Ishikawa (cell line): ENCODE data around the gene LONP2.

Source experiments
- CEBPB ChIP-seq: IDR thresholded peaks from 2 replicates; pipeline ENCODE4 v1.6.1; 2012
- CREB1 ChIP-seq: IDR thresholded peaks from 2 replicates; pipeline ENCODE4 v1.6.1; 2012; ENCODE audit warnings: low read depth
- EP300 ChIP-seq: IDR thresholded peaks from 2 replicates; pipeline ENCODE4 v1.6.1; 2012; ENCODE audit warnings: borderline replicate concordance
- FOXM1 ChIP-seq: IDR thresholded peaks from 2 replicates; pipeline ENCODE4 v1.6.1; 2012; ENCODE audit warnings: low read depth, borderline replicate concordance
- TAF1 ChIP-seq: IDR thresholded peaks from 2 replicates; pipeline ENCODE4 v1.6.1; 2012; ENCODE audit warnings: low read depth, mild to moderate bottlenecking
- TEAD4 ChIP-seq: IDR thresholded peaks from 2 replicates; pipeline ENCODE4 v1.6.1; 2012
- YY1 ChIP-seq: IDR thresholded peaks from 2 replicates; pipeline ENCODE4 v1.6.1; 2012; ENCODE audit warnings: low read depth
- ZBTB7A ChIP-seq: IDR thresholded peaks from 2 replicates; pipeline ENCODE4 v1.6.1; 2012; ENCODE audit warnings: low read depth
- TF ChIP-seq, protein P1 (sequence below): IDR thresholded peaks from 2 replicates; pipeline ENCODE4 v1.6.1; 2012
- TF ChIP-seq, protein P2 (sequence below): IDR thresholded peaks from 2 replicates; pipeline ENCODE4 v1.6.1; 2012

DNA sequence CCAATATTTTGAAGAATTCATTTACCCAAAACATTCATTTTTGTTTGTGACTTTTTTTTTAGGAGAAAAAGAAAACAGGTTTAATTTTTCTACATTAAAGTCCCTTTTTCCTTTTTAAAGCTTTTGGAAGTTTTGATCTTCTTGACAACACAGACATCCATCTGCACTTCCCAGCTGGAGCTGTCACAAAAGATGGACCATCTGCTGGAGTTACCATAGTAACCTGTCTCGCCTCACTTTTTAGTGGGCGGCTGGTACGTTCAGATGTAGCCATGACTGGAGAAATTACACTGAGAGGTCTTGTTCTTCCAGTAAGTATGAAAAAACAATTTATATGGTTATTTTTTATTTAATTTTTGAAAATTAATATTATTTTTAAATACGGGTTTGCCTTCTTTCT, 103.9 kb downstream of the LONP2 start:
- TF ChIP-seq YY1 (no peak), CEBPB (no peak), TAF1 (no peak), CREB1 (no peak), FOXM1 (no peak), TEAD4 (no peak), ZBTB7A (no peak), EP300 (no peak)
- TF ChIP-seq, protein P1, sequence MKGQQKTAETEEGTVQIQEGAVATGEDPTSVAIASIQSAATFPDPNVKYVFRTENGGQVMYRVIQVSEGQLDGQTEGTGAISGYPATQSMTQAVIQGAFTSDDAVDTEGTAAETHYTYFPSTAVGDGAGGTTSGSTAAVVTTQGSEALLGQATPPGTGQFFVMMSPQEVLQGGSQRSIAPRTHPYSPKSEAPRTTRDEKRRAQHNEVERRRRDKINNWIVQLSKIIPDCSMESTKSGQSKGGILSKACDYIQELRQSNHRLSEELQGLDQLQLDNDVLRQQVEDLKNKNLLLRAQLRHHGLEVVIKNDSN: no peak
- TF ChIP-seq, protein P2, sequence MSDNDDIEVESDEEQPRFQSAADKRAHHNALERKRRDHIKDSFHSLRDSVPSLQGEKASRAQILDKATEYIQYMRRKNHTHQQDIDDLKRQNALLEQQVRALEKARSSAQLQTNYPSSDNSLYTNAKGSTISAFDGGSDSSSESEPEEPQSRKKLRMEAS: no peak
